GM21423 (cell line): ENCODE data around the gene ZMIZ1.

Experiments
- ATAC-seq: cut with Tn5 transposase; IDR thresholded peaks from one replicate; pipeline ENCODE4 v1.9.1; 2021; ENCODE audit warnings: mild to moderate bottlenecking, moderate library complexity; ENCODE audit not compliant: unreplicated experiment

ZMIZ1 gene

DNA sequence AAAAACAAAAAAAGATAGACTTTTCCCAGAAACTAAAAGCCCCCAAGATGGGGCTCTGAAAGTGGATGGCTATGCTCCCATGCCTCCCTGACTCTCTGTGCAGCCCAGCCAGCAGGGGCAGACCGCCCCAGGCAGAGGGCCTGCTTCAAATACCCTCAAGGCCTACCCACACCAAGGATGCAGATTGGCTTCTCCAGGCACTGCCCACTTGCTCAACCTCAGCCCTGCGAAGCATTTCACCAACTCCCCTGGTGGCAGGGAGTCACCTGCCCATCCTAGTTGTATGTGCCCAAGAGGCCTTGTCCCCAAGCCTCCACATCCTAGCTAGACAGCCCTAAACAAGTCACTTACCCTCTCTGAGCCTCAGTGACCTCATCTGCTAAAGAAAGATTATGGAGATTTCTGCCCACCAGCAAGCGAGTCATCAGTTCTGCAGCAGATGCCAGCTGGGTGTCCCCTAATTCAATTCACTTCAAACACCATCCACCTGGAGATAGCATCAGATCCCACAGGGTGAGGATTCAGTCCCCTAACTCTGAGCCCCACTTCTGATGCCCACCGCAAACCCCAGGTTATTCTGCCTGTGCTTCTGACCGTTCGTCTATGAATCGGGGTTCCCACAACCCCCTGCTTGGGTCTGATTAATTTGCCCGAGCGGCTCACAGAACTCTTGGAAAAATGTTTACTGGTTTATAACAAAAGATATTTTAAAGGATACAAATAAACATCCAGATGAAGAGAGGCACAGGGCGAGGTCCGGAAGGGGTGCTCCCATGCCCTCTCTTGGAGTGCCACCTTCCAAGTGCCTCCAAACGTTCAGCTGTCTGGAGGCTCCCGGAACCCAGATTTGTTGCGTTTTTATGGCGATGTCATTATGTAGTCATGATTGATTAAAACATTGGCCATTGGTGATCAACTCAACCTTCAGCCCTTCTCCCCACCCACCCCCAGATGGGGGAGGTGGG is 18.6 kb upstream of the ZMIZ1 start:
- no peak for ATAC-seq

DNA sequence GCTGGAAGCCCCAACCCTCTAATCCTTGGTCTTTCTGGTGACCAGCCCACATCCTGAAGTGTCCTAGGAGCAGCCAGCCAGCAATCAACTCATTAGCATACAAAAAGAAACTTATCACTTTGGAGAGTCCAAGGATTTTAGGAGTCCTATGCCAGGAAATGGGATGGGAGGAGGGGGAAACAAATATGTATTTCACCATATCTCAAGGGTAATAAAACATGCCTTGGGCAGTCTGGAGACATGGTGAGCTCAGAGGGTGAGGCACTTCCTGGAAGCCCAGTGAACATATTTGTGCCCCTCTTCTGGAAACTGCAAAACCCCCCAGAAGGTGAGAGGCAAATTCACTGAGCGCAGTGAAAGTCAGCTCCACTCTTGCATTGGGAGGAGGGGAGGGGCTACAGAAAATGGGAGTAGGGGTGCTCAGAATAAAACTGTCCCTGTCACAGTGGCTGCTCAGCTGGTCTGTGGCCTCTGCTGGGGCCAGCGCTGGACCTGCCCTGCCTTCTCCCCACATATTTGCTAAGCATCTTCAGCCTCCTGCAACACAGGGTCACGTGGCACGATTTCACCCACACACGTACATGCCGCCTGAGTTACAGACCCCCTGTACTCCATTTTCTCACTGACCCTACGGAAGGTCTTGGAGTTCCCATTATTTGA is 17.7 kb upstream of the ZMIZ1 start:
- ATAC-seq: no peak

DNA sequence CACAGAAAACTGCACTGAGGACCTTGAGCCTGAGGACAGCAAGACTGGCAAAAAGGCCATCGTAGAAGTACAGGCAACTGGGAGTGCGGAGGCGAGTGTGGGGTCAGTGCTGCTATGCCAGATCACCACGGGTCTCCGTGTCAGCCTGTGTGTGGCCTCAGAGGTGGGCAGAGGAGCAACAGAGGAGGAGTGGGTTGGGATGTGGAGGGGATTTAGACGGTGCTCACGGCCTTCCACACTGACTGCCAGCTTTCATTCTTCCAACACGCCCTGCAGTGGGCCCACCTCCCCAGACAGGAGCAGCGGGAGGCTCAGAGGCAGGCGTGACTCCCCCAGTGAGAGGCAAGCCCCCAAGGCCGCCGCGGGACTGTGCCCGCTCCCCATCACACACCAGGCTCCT is 17.0 kb upstream of the ZMIZ1 start:
- ATAC-seq: no peak

GRCh38 chr10:79052291-79053080 is 16.3 kb upstream of the ZMIZ1 start:
- ATAC-seq: no peak

DNA sequence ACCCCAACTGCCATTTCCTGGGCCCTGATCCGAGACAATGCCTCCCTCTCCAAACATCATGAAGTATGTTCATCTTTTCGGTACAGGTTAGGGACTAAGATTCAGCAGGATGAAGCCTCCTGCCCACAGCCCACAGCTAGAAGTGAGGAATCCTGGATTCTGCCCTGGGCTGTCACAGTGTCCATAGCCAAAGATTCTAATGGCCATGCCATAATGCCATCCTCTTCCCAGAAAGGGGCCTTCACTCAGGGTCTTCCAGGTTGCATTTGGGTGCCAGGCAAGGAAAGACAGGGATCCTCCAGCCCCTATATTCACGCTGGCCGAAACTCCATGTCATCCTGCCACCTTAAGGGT is 15.7 kb upstream of the ZMIZ1 start:
- ATAC-seq: no peak

- ATAC-seq: no peak
These were observed 15.1 kb upstream of the ZMIZ1 start for GRCh38 chr10:79053481-79054202.

DNA sequence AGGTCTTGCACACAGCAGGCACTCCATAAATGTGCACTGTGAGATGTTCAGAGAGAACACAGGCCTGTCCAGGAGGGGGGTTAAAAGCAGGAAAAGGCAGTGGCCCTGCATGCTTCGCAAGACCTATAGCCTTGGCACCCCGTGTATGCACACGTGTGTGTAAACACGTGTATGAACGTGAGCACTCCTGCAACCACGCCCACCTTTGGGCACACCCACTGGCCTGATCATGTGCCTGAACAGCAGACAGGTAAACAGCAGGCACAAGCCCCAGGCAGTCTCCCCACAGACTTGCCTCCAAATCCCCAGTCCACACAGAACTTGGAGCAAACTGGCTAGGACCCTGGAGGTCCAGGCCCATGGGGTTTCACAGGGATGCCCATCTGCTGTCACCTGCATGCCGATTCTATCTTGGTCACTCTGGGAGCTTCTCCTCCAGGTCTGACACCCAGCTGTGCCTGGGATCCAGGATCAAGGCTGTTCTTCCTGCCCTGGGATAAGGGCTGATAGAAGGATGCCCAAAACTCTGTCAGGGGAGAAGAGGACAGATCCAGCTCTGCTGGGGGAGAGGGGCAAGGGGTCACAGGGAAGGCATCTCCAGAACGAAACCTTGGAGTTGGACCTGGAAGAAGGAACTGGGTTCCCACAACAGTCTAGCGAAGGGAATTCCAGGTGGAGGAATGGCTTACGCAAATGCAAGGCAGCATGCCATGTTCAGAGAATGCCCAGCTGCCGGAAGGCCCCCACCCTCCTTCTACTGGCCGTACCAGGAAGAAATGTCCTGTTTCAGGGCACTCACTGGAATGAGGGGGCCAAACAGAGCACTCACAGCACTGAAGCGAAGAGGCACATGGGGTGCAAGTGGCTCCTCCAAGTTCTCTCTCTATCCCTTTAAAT is 14.3 kb upstream of the ZMIZ1 start:
- no peak for ATAC-seq

- no peak for ATAC-seq
These were observed 13.5 kb upstream of the ZMIZ1 start for GRCh38 chr10:79055100-79055782.

DNA sequence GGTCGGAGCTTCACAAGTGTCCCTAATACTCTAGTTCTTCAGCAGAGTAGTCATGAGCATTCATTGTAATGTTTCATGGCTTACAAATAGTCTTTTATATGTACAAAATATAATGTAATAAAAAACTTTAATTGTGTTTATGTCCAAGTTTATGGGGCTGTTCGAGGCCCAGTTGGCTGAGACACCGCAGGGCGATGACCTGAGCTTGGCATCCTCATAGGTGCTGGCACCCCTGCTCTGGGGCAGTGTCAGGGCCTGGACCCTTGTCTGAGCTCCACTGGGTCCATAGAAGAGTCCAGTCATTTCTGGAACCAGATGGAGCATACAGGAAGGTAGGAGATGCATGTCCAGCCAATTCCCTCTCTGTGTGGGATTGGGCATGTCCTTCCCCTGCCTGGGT is 12.9 kb upstream of the ZMIZ1 start:
- ATAC-seq: no peak

GRCh38 chr10:79056361-79056735 is 12.4 kb upstream of the ZMIZ1 start:
- no peak for ATAC-seq

DNA sequence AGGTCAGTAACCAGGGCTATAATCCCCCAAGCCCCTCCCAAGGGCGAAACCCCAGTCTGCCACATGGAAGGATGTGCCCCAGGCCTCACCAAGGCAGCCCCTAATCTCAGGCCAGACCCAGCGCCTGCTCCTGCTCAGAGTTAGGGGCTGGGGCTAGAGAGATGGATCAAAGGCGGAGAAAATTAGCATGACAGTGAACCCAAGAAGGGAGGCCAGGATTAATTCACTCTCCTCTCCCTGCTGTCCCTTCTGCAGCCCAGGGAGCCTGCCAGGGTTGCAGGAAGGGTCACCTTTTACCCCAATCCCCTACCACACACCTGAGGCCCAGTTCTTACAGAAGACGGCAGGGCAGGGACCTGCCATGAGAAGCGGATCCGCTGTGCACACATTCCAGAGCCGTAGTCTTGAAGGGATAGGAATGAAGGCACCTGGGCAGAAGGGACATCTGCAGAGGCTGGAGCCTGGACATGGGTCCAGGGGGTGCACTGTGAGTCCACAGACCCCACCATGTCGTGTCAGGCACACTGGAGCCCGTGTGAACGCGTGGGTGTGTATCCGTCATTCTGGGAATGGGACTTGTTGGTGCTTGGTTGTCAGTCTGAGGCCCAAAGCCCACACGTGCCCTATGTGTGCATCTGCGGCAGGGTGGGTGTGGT is 11.9 kb upstream of the ZMIZ1 start:
- no peak for ATAC-seq

DNA sequence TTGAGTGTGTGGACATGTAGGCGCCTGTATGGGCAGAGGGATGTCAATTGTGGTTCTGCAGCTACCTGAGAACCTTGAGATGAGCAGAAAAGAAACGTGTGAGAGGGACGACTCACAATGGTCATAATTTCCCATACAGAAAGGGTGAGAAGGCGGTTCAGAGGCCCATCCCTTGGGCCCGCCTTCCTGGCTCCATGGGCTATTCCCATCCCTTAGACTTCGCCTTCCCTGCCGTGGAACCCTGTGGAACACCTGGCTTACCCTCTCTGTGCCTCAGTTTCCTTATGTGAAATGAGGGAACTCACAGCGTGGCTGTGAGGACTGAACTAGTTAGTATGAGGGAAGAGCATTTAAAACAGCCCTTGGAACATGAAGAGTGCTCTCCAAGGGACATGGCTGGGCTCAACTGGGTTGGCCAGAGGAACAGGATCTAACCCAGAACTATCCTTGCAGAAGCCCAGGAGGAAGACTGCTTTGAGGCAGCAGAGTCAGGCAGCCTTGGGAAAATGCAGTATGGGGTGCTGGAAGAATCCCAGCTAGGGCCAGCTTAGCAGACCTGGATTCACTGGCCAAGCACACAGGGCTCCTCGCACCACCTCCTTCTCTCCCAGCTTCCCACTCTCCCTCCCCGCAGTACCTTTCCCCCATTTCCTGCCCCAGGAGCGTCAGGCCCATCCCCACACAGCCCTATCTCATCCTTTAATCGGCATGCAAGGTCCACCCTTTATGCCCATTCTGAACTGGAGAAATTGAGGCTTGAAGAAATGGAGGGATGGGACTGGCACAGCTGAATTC is 11.1 kb upstream of the ZMIZ1 start:
- no peak for ATAC-seq

- ATAC-seq: no peak
These were observed 9.6 kb upstream of the ZMIZ1 start for GRCh38 chr10:79058899-79059841.

- ATAC-seq: no peak
These were observed 8.8 kb upstream of the ZMIZ1 start for GRCh38 chr10:79059859-79060379.

- no peak for ATAC-seq
These were observed 8.0 kb upstream of the ZMIZ1 start for GRCh38 chr10:79060641-79061255.
